NCI-H1092 (cell line): ENCODE results near the gene BTAF1.
"Not testable (repeated sequence)": the region's sequence is repeated elsewhere in the genome, so short reads cannot be mapped to it uniquely, and the experiment has no call there.

Source experiments
- DNase-seq: peaks from one replicate; lab custom pipeline; 2025; lab: John Stamatoyannopoulos, UW

BTAF1 gene

DNA sequence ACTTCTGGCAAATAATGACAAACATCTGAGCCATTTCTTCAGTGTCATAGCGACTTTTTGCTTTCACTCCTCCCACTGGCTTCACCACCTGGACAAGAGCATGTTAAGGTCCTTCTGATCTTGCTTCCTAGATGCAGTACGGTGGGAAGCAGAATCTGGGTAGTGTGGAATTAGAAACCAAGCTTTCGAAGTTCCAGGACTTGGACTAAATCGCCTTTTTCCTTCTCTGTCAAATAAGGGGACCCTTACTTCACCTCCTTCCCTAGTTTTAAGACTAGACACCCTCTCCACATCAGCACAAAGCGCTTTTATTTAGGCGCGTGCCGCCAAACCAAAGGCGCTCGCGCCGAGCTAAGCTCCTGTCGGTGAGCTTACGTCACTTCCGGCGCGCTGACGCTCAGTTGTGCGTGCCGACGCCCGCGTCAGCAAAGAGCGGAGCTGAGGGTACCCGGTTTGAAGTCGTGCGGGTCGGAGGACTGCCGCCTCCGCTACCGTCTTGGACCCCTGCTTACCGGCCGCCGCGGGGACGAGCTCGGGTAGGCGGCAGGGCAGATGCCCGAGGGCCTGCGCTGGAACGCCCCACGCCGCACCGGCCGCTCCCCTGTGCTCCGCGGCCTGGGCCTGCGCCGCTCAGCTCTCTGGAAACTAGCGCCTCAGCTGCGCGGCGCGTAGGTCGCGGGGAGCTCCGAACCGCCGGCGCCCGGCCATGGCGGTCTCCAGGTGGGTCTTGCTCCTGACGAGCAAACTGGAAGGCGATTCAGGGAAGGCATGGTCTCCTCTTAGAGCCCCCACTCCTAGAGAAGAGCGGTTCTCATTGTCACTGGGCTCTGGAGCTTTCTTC is at the start of gene BTAF1:
TSS of gene BTAF1 (plus strand) at position 400 of the 841 bp plus-strand sequence. CDS start at position 707, 307 bp downstream.
- peak; percentile 85 for DNase-seq

DNA sequence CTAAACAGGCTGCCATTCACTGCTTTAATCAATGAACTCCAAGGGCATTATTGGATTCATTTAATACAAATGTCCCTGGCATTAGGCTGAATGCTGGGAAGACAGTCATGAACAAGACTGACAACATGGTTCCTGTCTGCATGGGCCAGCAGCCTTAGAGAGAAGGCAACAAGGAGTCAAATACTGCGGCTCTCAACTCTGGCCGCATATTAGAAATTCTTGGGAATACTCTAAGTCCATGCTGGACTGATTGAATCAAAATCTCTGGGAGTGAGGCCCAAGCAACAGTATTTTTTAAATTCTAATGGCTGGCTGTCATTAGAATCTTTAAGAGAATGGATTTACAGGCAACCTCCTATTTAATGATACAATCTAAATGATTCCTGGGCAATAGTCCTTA is 48.4 kb upstream of the BTAF1 start:
- DNase-seq, result no peak

DNA sequence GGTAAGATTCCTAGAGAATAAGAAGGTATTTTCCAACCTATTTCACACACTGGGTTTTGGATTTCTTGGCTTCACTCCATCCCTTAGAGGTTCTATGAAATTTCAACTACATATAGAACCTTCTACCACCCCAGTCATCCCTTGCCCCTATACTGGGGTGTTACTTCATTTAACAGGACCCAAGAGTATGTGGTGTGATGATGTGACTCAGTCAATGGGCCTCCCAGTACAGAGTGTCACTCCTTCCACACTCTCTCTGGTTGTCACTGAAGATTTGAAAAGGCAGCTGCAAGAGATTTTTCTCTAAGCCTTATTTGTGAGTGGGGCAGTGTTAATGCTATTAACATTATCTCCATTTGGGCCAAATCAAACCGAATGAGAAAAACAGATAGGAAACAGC is 47.8 kb upstream of the BTAF1 start:
- no peak for DNase-seq

DNA sequence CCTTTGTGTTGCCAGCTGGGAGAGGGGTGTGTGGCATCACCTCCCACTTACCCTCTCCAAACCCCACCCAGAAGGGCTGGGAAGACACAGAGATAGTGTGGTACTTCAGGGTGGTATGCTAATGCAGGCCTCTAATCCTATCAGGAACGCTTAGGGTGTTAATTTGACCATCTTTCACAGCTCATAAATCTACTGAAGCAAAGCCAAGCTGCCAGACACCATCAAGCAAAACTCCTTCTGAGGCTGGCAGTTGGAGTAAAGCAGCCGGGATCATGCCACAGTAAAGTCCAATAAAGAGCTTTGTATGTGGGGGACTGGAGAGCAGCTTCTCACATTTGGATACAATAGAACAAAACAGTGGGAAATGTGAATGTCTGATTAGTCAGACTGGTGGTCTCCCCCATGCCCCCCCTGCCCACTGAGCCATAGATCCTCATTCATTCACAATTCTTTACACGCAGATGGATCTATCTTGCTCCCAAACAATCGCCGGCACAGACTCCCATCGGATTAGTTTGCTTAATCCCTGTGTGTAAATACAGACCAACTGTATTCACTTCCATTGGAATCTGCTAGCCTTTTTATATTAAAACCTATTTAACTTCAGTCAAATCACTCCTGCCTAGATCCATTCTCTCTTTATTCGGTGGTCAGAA is 43.9 kb upstream of the BTAF1 start:
- no peak for DNase-seq

DNA sequence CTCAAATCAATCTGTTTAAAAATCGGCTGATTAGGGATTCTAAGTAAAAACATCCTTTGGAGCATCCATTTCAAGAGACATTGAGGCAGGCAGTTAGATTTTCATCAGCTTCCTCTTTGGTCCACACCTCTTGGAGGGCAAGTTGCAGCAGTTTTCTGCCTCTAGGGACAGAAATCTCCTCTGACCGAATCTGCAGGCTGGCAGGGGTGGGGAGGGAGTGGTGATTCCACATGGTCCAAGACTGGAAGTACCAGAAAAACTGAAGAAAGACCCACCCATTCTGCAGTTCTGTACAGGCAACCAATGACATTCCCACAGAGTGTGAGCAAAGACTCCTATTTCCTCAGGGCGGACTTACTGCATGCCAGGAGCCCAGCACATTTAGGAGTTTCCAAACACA is 43.3 kb upstream of the BTAF1 start:
- no peak for DNase-seq

DNA sequence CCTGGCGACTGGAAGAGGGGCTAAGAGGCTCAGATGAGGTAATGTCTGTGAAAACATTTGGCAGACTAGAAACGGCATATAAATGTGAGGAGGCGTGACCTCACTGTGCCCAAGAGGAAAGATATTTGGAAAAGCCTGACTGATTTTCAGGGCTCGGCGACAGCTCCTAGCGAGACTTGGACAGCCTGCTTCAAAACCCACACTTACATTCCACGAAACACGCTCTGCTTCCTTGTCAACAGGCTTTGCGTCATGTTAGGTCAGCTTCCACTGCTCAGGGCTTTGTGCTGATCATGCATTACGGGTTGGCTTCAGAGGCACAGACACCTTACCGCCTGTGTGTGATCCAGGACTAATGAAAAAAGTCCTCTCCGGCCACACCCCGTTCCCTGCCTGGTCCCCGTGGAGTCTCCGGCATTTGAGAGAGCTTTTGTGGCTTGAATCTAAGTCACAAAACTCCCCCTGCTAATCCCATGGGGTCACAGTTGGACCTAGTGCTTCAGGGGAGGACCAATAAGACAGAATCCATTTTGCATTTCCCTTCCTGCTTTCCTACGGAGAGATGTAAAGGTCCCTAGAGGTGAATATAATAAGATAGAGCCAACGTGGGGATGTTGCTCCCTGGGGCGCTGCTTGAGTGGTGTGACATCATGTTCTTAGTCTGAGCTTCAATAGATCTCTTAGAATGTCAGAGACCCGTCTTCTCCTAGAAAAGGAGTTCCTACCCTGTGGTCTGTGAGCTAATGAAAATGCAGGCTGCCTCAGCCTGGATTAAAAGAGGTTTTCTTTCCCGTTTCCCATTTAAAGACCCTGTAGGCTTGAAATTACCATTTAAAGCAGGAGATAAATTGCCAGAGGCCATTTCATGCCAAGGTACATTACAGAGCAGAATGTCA is 39.8 kb upstream of the BTAF1 start:
- no peak for DNase-seq

DNA sequence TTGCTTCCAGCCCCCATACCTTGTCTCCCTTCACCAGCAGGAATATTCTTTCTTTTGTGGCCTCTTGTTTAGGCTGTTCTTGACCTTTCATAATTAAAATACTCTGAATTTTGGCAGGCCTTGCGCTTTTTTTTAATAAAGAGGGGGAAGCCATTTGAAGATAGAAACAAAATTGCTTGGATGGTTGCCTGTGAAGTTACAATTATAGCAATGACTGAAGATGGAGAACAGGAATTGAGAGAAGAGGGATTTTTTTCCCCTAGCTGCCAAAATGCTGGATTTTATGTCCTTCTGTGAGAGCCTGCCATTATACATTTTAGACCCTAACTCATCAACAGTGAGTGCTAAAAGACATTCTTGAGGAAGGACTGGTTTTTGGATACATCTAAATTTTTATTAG is 39.0 kb upstream of the BTAF1 start:
- DNase-seq, result no peak

DNA sequence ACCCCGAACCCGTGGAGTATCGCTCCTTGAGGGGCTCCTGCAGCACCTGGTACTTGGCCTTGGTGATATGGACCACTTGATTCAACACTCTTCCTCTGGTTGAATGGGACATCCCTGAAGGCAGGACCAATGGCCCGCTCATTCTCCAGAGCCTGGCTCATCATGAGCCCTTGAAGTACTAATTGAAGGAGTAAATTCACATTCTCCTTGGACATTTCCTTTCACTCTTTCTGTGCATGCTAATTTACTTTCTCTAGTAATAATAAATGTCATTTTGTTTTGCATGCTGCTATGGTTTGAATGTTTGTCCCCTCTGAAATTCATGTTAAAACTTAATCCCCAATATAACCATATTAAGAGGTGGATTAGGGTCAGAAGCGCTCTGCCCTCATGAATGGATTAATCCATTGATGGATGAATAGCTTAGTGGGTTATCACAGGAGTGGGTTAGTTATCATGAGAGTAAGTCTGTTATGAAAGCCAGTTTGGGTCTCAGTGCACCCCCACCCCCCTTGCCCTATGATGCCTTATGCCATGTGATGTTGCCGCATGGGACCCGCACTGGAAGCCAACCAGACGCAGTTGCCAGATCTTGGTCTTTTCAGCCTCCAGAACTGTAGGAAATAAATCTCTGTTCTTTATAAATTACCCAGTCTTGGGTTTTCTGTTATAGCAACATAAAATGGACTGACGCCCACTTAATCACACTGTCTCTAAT is 38.0 kb upstream of the BTAF1 start:
- no peak for DNase-seq

DNA sequence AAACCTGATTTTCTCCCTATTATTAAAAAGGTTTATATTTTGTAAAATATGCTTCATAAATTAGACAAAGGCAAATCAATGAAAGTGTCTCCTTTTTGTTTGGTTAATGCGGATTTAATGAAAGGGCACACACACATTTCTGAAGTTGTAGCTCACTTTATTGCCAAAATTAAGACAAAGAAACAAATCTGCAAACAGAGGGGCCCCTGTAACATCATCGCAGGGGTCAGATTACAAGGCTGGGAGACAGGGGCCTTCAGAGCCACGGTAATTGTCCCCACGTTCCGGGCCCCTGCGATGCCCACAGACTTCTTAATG is 36.7 kb upstream of the BTAF1 start:
- no peak for DNase-seq

DNA sequence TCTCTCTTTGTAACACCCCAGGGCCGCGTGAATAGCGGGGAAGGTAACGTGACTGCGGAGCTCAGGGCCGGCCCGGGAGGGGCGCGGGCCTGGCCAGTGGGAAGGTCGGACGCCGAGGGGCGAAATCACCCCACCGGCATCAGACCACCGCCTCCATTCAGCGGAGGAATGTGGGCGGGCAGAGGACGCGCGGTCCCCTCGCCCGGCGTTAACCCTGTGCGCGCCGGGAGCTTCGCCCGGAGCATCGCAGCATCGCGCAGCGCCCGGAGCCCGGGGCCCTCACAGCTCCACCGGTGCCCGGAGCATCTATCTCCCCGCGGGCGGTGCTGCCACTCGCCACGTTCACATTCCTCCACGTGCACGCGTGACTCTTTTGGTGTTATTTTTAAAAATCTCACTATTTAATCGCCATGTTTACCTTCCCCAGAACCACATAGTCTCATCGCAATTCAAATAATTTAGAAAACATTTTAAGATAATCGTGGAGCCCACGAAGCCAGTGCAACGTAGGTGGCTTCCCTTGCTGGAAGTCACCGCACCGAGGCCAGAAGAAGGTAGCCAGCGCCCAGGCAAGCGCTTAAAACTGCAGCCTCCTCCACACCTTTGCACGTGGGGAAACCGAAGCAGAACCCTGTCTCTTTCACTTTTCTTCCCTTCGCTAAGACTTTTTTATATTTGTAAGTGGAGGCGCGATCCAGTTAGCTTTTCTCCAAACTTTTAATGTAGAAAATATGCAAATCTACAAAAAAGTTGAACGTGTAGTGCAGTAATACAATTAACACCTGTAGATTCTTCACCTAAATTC is 36.1 kb upstream of the BTAF1 start:
- DNase-seq, result no peak

DNA sequence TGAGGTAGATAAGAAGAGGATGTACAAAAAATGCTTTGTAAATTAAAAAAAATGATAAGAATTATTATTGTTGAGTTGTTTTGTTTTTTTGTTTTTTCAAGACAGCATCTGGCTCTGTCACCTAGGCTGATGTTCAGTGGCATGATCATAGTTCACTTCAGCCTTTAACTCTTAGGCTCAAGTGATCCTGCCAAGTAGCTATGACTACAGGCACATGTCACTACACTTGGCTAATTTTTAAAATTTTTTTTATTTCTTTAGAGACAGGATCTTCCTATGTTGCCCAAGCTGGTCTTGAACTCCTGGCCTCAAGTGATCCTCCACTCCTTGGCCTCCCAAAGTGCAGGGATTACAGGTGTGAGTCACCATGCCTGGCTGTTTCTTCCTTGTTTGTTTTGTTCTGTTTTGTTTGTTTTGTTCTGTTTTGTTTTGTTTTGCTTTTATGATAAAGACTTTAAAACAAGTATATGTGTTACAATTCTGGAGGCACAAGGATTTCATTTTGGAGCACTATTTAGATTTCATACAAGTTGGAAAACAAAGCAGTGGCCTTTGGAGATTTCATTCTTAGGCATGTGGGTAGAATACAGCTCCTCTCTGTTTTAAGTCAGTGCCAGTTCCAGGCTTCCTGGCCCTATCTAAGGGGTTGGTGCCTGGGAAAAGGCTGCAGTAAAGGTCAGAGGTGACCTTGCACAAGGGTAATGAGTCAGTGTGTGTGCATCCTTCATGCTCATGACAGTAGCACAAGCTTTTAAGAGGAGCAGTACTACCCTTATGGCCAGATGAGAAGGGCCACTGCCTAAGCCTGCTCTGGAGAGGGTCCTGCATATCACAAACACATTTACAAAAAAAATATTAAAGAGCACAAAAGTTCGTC is 32.2 kb upstream of the BTAF1 start:
- DNase-seq, result no peak

DNA sequence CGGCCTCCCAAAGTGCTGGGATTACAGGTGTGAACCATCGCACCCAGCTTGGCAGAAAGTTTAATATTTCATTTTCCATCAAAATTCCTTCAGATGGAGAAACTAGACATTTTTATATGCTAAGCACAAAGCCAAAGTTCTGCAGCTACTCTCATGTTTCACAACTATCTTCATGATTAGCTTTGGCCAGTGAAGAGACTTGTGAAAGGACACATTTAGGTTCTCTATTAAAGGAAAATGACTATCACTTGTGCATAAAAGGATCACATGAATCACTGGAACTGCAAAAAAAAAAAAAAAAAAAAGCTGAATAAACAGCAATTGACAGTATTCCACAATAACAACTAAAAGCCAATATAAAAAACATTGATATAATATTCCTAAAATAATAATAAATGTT is 30.5 kb upstream of the BTAF1 start:
- no peak for DNase-seq

DNA sequence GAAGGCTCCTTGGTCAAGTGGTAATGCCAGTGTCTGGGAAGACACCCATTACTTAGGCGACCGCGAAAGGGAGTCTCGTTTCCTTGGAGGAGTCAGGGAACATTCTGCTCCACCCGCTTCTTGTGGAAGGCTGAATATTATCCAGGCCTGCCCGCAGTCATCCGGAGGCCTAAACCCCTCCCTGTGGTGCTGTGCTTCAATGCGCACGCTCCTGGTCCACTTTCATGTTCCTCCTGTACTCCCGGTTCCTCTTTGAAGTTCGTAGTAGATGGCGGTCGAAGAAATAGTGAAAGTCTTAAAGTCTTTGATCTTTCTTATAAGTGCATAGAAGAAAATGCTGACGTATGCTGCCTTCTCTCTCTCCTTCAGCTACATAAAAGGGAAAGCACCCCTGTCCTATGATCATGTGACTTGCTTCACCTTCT is 29.3 kb upstream of the BTAF1 start:
- DNase-seq, result not testable (repeated sequence)

DNA sequence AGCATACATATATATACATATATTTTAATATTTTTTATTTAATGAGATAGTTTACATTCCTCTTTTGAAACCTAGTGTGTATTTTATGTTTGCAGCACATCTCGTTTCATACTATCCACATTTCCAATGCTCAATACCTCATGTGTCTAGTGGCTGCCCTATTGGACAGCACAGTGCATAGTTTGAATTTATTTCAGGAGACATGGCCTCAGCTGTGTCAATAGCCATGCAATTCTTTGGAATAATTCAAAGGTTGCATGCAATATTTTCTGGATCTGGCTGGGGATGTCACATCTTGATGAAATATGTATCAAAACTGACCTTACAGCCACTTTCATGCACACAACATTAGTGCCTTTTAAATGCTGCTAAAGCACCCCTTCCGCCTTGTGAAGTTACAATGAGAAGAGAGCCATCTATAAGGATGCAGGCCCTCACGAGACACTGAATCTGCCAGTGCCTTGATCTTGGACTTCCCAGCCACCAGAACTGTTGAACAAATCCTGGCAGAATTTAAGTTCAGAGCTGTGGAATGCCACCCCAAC is 27.3 kb upstream of the BTAF1 start:
- DNase-seq, result no peak

DNA sequence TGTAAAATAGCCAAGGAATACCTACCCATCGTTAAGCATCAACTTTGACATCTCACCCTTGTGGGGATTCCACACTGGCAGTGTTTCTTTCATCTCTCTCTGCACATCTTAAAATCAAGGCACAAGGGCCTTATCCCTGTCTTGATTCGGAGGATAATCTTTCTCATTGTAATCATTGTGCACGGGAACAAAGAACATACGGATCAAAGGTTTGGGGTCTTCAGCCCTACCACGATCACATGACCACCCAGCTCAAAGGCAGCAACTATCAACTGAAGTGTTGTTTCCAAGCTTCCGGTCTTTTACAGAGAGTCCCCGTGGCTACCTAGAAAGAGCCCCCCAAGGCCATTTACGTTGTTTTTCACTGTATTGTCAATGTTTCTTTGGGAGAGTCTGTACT is 26.1 kb upstream of the BTAF1 start:
- DNase-seq, result no peak

DNA sequence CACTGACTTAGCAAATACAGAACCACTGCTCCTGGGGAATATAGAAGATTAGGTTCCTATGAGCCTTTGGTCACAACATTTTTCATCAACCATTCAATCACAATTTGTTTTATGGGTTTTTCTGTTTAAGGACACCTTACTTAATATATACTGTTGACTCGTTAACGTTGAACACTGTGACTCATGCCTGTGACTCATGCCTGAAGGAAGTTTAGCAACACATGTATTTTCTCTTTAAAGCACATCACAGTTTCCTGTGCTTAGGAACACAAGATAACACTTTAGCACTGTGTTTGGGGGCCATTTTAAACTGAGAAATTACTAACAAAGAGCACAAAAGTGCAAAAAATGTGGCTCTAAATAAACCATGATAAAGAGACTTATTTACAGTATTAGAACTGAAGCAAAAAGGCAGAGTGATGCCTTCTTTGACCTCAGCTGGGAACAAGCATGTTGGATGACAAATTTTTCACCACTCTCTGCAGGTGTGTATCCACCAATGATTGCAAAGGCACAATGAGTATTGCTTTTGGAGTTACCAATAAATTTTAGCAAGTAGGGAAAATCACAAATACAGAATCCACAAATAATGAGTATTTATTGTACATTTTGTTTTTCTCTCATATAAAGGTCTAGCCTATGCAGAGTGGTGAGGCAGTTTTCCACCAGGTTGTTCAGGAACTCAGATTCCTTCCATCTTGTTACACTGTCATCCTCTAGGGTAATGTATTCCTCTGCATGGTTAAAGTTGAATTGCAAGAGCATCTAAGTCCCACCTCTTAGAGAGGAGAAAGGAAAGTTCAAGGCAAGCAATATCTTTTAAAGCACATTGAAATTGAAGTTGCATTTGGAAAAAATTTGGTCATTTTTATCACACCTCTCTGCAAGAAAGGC is 21.5 kb upstream of the BTAF1 start:
- DNase-seq, result no peak

DNA sequence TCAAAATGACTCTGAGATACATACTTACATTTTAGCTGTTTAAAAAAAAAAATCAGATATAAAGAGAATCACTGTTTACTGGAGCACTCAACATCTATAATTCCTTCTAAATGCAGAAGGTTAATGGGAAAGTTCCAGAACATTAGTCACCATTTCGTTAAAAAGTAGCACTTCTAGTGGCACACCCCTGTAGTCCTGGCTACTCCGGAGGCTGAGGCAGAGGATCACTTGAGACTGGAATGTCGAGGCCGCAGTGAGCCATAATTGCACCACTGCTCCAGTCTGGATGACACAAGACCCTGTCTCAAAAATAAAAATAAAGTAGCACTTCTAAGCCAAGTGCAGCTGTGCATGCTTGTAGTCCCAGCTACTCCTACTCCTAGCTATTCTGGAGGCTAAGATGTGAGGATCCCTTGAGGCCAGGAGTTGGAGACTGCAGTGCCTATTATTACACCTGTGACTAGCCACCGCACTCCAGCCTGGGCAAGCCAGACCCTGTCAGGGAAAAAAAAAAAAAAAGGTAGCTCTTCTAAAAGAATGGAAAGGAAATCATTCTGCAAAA is 16.5 kb upstream of the BTAF1 start:
- DNase-seq, result no peak

DNA sequence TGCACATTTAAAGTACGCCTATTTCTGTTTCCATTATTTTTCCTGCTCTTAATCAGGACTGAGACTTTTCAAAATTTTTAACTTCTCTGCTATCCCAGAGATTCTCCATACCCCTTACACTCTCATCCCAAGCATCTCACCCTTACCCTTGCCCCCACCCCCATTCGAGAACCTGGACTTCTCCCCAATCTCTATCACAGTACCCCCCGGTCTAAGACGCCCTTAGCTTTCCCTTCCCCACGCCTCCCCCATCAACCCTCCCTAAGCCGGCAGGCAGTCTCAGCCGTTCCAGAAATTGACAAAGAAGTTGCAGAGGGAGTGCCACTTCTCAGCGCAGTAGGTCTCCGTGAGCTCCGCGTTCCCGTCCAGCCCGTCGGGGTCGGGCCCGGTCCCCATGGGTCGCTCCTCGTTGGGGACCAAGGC is 15.6 kb upstream of the BTAF1 start:
- DNase-seq, result no peak
